LNCAP (cell line): ENCODE results near the gene FYTTD1.

Experiments used
- CTCF ChIP-seq: fragments of 450-650 bp; IDR thresholded peaks from 2 replicates; pipeline ENCODE4 v1.5.1; 2017; ENCODE audit warnings: mild to moderate bottlenecking

Gene FYTTD1

GRCh38 chr3:197800379-197800778 is 50.7 kb downstream of the FYTTD1 start:
- TF ChIP-seq CTCF = no peak

GRCh38 chr3:197801891-197802778 is 52.5 kb downstream of the FYTTD1 start:
- TF ChIP-seq CTCF = peak; percentile 49; the same call in 1 of the 2 replicates

GRCh38 chr3:197802779-197803459 is 53.2 kb downstream of the FYTTD1 start:
- TF ChIP-seq CTCF = 0 out of 2 replicates have a peak, but pooled peaks have one; percentile 6

- no peak for TF ChIP-seq CTCF
These were observed 54.8 kb downstream of the FYTTD1 start for GRCh38 chr3:197804511-197804910.

GRCh38 chr3:197807969-197808587 is 58.4 kb downstream of the FYTTD1 start:
- TF ChIP-seq CTCF = no peak

- no peak for TF ChIP-seq CTCF
These were observed 59.8 kb downstream of the FYTTD1 start for GRCh38 chr3:197809356-197810020.

GRCh38 chr3:197810901-197811300 is 61.2 kb downstream of the FYTTD1 start:
- no peak for TF ChIP-seq CTCF
